H9 (cell line): ENCODE results near the gene HTRA1. TPM values are rescaled to one million over a fixed set of nuclear protein-coding genes. Genes with fewer than 3 reads are reported as not detected.

Source experiments
- DNase-seq: peaks from one replicate; pipeline ENCODE4 v3.0.0-alpha.2; 2017
- H2AFZ ChIP-seq: one replicate; pipeline ENCODE4 v1.6.1; 2013; ENCODE audit warnings: mild to moderate bottlenecking, low read length, control low read depth, moderate library complexity
- H2AK5ac ChIP-seq: 2 replicates; pipeline ENCODE4 v1.6.1; 2013; ENCODE audit warnings: low read length, control low read depth, mixed read lengths; ENCODE audit not compliant: insufficient read length
- H2BK120ac ChIP-seq: one replicate; pipeline ENCODE4 v1.6.1; 2013; ENCODE audit warnings: low read depth, mild to moderate bottlenecking, low read length, control low read depth, inconsistent platforms; ENCODE audit not compliant: poor library complexity, severe bottlenecking
- H2BK12ac ChIP-seq: 2 replicates; pipeline ENCODE4 v1.6.1; 2013; ENCODE audit warnings: low read length, control low read depth, mixed read lengths, low read depth; ENCODE audit not compliant: insufficient read length
- H2BK15ac ChIP-seq: 2 replicates; pipeline ENCODE4 v1.6.1; 2013; ENCODE audit warnings: low read depth, low read length, control low read depth
- H2BK20ac ChIP-seq: one replicate; pipeline ENCODE4 v1.6.1; 2013; ENCODE audit warnings: low read depth, mild to moderate bottlenecking, low read length, control low read depth, inconsistent platforms; ENCODE audit not compliant: poor library complexity, severe bottlenecking
- H2BK5ac ChIP-seq: 2 replicates; pipeline ENCODE4 v1.6.1; 2013; ENCODE audit warnings: low read length, control low read depth, mixed read lengths; ENCODE audit not compliant: insufficient read length
- H3K14ac ChIP-seq: 2 replicates; pipeline ENCODE4 v1.6.1; 2013; ENCODE audit warnings: low read length, control low read depth; ENCODE audit not compliant: insufficient read depth
- H3K18ac ChIP-seq: 2 replicates; pipeline ENCODE4 v1.6.1; 2013; ENCODE audit warnings: low read depth, mild to moderate bottlenecking, mixed read lengths, low read length, control low read depth; ENCODE audit not compliant: insufficient read length
- H3K23ac ChIP-seq: 2 replicates; pipeline ENCODE4 v1.6.1; 2013; ENCODE audit warnings: low read length, control low read depth, mixed read lengths, low read depth; ENCODE audit not compliant: insufficient read length
- H3K23me2 ChIP-seq: 2 replicates; pipeline ENCODE4 v1.6.1; 2013; ENCODE audit warnings: low read depth, mild to moderate bottlenecking, mixed read lengths, low read length, control low read depth; ENCODE audit not compliant: insufficient read length, poor library complexity, severe bottlenecking
- H3K27ac ChIP-seq: 2 replicates; pipeline ENCODE4 v1.5.1; 2013; ENCODE audit warnings: low read length, control low read depth, mixed read lengths, low read depth; ENCODE audit not compliant: insufficient read length
- H3K27me3 ChIP-seq: 2 replicates; pipeline ENCODE4 v1.6.1; 2013; ENCODE audit warnings: low read length, control low read depth, inconsistent platforms; ENCODE audit not compliant: insufficient read depth
- H3K4ac ChIP-seq: 2 replicates; pipeline ENCODE4 v1.6.1; 2013; ENCODE audit warnings: low read depth, mild to moderate bottlenecking, control low read depth, inconsistent platforms, low read length, moderate library complexity
- H3K4me1 ChIP-seq: 2 replicates; pipeline ENCODE4 v1.6.1; 2013; ENCODE audit warnings: low read length, control low read depth, inconsistent platforms; ENCODE audit not compliant: insufficient read depth
- H3K4me2 ChIP-seq: 2 replicates; pipeline ENCODE4 v1.6.1; 2013; ENCODE audit warnings: low read length, control low read depth, mixed read lengths; ENCODE audit not compliant: insufficient read length, insufficient read depth
- H3K56ac ChIP-seq: 2 replicates; pipeline ENCODE4 v1.6.1; 2013; ENCODE audit warnings: low read depth, mild to moderate bottlenecking, mixed read lengths, low read length, control low read depth; ENCODE audit not compliant: insufficient read length
- H3K79me1 ChIP-seq: 2 replicates; pipeline ENCODE4 v1.6.1; 2013; ENCODE audit warnings: low read depth, mild to moderate bottlenecking, moderate library complexity, low read length, control low read depth, inconsistent platforms; ENCODE audit not compliant: insufficient read depth, poor library complexity, severe bottlenecking
- H3K79me2 ChIP-seq: 2 replicates; pipeline ENCODE4 v1.6.1; 2013; ENCODE audit warnings: low read length, control low read depth, inconsistent platforms; ENCODE audit not compliant: insufficient read depth
- H3K9ac ChIP-seq: 2 replicates; pipeline ENCODE4 v1.6.1; 2013; ENCODE audit warnings: low read length, control low read depth, mixed read lengths; ENCODE audit not compliant: insufficient read length; ENCODE audit errors: extremely low read depth
- H3K9me3 ChIP-seq: one replicate; pipeline ENCODE4 v1.6.1; 2013; ENCODE audit warnings: low read depth, low read length, inconsistent platforms; ENCODE audit not compliant: control insufficient read depth
- H3T11ph ChIP-seq: one replicate; pipeline ENCODE4 v1.6.1; 2013; ENCODE audit warnings: mild to moderate bottlenecking, low read length, control low read depth, inconsistent platforms
- H4K20me1 ChIP-seq: one replicate; pipeline ENCODE4 v1.6.1; 2013; ENCODE audit not compliant: control insufficient read depth, insufficient read length, insufficient read depth
- H4K5ac ChIP-seq: 2 replicates; pipeline ENCODE4 v1.6.1; 2013; ENCODE audit warnings: low read depth, mild to moderate bottlenecking, mixed read lengths, low read length, control low read depth; ENCODE audit not compliant: insufficient read length
- H4K8ac ChIP-seq: replicated peaks from 2 replicates; pipeline ENCODE4 v1.6.1; 2013; ENCODE audit warnings: low read length, control low read depth, mixed read lengths, low read depth; ENCODE audit not compliant: insufficient read length
- H4K91ac ChIP-seq: 2 replicates; pipeline ENCODE4 v1.6.1; 2013; ENCODE audit warnings: low read depth, mild to moderate bottlenecking, moderate library complexity, mixed read lengths, low read length, control low read depth; ENCODE audit not compliant: insufficient read length
- H3K27ac Mint-ChIP-seq, 3 experiments: 2 replicates in 2 of 3; 3 replicates in 1 of 3; pipeline ENCODE4 v1.8.0; 2020 to 2021; ENCODE audit warnings: mixed read lengths in 3 of 3, mild to moderate bottlenecking in 1 of 3, moderate library complexity in 1 of 3
- H3K27me3 Mint-ChIP-seq: 2 replicates; pipeline ENCODE4 v1.8.0; 2021; ENCODE audit warnings: low read depth, mild to moderate bottlenecking, moderate library complexity, mixed read lengths
- H3K36me3 Mint-ChIP-seq, 3 experiments: 2 replicates in 2 of 3; 3 replicates in 1 of 3; pipeline ENCODE4 v1.8.0; 2020 to 2021; ENCODE audit warnings: low read depth in 3 of 3, mixed read lengths in 3 of 3; ENCODE audit not compliant: insufficient read depth in 1 of 3
- H3K4me1 Mint-ChIP-seq, 2 experiments: 2 replicates each; pipeline ENCODE4 v1.8.0; 2020; ENCODE audit warnings: mixed read lengths in 2 of 2
- H3K4me3 Mint-ChIP-seq, 2 experiments: 2 replicates in 1 of 2; 3 replicates in 1 of 2; pipeline ENCODE4 v1.8.0; 2020 to 2021; ENCODE audit warnings: mild to moderate bottlenecking in 2 of 2, mixed read lengths in 2 of 2, moderate library complexity in 1 of 2
- H3K9me3 Mint-ChIP-seq, 2 experiments: 2 replicates in 1 of 2; 3 replicates in 1 of 2; pipeline ENCODE4 v1.8.0; 2020; ENCODE audit warnings: mild to moderate bottlenecking in 2 of 2, mixed read lengths in 2 of 2, moderate library complexity in 1 of 2
- CTCF ChIP-seq: fragments of 200-600 bp; sonication (generic); conservative IDR thresholded peaks from 3 replicates; pipeline ENCODE4 v1.8.0; 2021; ENCODE audit warnings: antibody characterized with exemption, mild to moderate bottlenecking
- WGBS: extraction: QIAGEN DNeasy Blood & Tissue Kit; methylation state at CpG from one replicate; pipeline ENCODE4 v1.1.7; 2013; ENCODE audit warnings: missing lambda C conversion rate, low lambda C conversion rate, mixed read lengths; ENCODE audit not compliant: insufficient read length; ENCODE audit errors: extremely low coverage; 5-methylcytosine and 5-hydroxymethylcytosine counted together
- total RNA-seq: library from RNA; stranded (reverse); gene quantifications from 2 replicates; pipeline ENCODE4 v1.2.1, GENCODE V29; 2021

Gene HTRA1
- total RNA-seq, 1 experiment from 2014 or later: 11.1 TPM

- Mint-ChIP-seq H3K4me3 (no peak overlapping the region), H3K4me1 (peaks cover 5 to 15% of the 10 kb centered on the region in 2 experiments), H3K27me3 (peaks cover 2% of the 10 kb centered on the region; the same call in 1 of the 2 replicates), H3K9me3 (no peaks in the 10 kb centered on the region), H3K36me3 (no peaks in the 10 kb centered on the region; a peak in 1 of 7 replicates), H3K27ac (no peak overlapping the region)
- no peaks in the 10 kb centered on the region for H3K9me3 ChIP-seq
- no peak overlapping the region for H3K18ac ChIP-seq
- H3K79me1 ChIP-seq: no peaks in the 10 kb centered on the region
- H2BK12ac ChIP-seq: no peak overlapping the region
- H3K27ac ChIP-seq: no peak overlapping the region
- no peak overlapping the region for H3K4ac ChIP-seq
- H2BK5ac ChIP-seq: no peak overlapping the region
- H4K8ac ChIP-seq: no peak overlapping the region
- H3K27me3 ChIP-seq: no peaks in the 10 kb centered on the region
- H3T11ph ChIP-seq: no peak overlapping the region
- H3K56ac ChIP-seq: no peak overlapping the region
- no peak overlapping the region for H2BK120ac ChIP-seq
- no peaks in the 10 kb centered on the region for H3K23me2 ChIP-seq
- H4K20me1 ChIP-seq: no peaks in the 10 kb centered on the region
- no peaks in the 10 kb centered on the region for H3K4me1 ChIP-seq
- no peaks in the 10 kb centered on the region for H3K79me2 ChIP-seq
- no peak overlapping the region for H3K4me2 ChIP-seq
- H2AK5ac ChIP-seq: no peak overlapping the region
- H2BK15ac ChIP-seq: no peak overlapping the region
- H3K14ac ChIP-seq: no peak overlapping the region
- TF ChIP-seq CTCF: no peak
- no peak overlapping the region for H4K91ac ChIP-seq
- H3K9ac ChIP-seq: no peak overlapping the region
- no peak for DNase-seq
- no peak overlapping the region for H4K5ac ChIP-seq
- H2AFZ ChIP-seq: no peak overlapping the region
- H2BK20ac ChIP-seq: no peak overlapping the region
- H3K23ac ChIP-seq: no peak overlapping the region
- WGBS: no CpG with 5 or more reads among the region's 14 CpGs
These were observed 33.5 kb downstream of the HTRA1 start for GRCh38 chr10:122494833-122495232.
